GM15510 (cell line): ENCODE results near the gene PTGR3.

Experiments
- POLR2A ChIP-seq: IDR thresholded peaks from 3 replicates; pipeline ENCODE4 v1.6.1; 2011; ENCODE audit warnings: borderline replicate concordance; ENCODE audit not compliant: insufficient read length; ENCODE audit errors: extremely low read depth

Gene PTGR3

GRCh38 chr18:75183524-75183923 is 25.4 kb downstream of the PTGR3 start:
- TF ChIP-seq POLR2A: no peak

GRCh38 chr18:75179819-75180600 is 28.9 kb downstream of the PTGR3 start:
- no peak for TF ChIP-seq POLR2A

- no peak for TF ChIP-seq POLR2A
These were observed 30.6 kb downstream of the PTGR3 start for GRCh38 chr18:75178376-75178775.

- no peak for TF ChIP-seq POLR2A
These were observed 32.1 kb downstream of the PTGR3 start for GRCh38 chr18:75176849-75177248.

DNA sequence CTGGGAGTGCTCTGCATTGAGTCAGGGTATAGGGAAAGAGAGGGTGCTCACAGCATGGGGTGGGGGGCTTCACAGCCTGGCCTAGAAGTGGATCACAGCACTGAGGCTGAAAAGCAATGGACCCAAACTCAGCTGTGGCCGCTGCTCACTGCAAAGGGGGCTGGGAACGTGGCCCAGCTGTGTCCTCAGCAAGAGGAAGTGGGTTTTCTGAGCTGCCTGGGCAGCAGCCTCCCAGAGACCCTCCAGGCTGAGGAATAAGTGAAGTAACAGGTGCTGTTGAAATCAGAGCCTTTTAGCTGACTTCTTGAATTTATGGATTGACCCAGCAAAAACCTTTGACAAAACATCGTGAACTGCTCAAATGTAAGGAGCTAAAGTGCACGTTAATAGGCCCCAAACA is 35.2 kb downstream of the PTGR3 start:
- TF ChIP-seq POLR2A: no peak

DNA sequence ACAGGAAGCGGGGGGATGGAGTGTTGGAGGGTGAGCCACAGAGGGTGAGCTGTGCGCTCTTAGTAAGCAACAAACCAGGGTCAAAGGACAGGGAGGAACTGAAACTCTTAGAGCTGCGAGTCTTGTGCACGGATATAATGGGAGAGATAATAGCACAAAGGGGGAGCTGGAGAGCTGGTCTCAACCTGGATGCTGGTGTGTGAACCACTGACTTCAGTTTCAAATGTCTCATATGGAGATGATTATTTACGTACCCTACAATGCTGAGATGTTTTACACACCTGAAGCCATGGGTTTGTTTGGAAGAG is 35.9 kb downstream of the PTGR3 start:
- TF ChIP-seq POLR2A: no peak

DNA sequence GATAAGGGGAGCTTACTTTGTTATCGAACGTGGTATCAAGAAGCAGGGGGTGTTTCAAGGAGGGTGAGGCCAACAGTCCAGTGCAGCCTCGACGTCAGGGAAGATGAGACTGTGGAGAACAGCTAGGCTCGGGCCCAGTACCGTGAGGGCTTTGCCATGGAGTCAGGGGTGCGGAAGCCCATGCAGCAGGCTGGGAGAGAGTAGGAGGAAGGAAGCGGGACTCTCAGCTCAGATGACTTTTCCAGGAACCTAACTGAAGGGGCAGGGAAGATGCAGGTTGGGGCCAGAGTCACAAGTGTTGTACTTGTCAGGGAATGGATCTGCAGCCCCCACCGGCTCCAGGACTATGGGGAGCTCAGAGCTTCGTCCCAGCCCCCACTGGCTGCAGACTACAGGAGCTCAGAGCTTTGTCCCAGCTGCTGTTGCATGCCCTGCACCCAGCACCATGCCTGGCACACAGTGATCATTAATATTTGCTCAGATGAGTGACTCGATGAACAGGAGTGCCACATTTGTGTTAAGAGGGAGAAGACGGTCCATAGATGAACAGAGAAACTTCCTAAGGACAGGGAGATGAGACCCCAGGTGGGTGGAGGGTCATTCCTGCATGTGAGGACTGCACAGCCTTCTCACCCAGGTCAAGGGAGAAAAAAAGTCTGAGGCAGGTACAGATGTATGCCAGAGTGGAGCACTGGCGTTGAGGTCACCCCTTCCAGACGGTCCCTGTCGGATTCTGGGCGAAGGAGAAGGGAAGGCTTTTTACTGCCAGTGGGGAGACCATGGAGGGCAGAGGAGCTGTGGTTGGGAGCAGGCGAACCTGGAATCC is 36.4 kb downstream of the PTGR3 start:
- TF ChIP-seq POLR2A: no peak

DNA sequence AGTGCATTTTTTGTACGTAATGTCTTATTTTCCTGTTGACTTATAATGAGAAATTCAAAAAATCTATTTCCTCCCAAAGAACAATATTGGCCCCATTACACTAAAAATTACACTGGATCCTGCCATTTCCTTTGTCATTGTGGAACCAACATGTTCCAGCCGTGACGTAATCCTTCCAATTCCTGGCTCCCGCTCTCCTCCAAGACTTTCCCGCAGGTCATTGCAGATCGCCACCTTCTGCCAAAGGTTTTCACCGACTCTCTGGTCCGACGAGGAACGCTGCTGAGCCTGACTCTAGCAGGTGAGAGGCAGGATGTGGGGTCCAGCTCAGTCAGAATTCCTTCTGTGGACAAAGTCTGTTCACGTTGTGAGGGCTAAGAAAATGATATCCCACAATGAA is 38.0 kb downstream of the PTGR3 start:
- no peak for TF ChIP-seq POLR2A

- no peak for TF ChIP-seq POLR2A
These were observed 38.7 kb downstream of the PTGR3 start for GRCh38 chr18:75170022-75170789.

DNA sequence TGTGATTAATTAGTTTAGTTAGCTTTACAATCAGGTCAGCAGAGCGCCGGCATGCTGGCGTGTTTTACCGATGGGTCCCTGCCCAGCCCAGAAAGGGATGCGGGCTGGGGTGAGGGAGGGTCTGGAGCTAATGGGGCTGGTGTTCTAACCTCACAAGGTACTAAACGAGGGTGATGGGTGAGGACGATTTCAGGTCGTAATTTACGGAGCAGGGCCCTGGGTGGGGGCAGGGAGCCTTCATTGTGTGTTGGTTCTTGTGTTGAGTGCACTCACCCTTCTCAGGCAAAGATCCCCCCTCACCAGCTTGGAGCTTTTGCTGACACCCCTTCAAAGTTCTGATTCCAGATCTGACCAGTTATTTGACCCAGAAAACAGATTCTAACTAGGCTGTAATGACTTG is 39.5 kb downstream of the PTGR3 start:
- TF ChIP-seq POLR2A: no peak

- TF ChIP-seq POLR2A: no peak
These were observed 40.3 kb downstream of the PTGR3 start for GRCh38 chr18:75168619-75169018.

DNA sequence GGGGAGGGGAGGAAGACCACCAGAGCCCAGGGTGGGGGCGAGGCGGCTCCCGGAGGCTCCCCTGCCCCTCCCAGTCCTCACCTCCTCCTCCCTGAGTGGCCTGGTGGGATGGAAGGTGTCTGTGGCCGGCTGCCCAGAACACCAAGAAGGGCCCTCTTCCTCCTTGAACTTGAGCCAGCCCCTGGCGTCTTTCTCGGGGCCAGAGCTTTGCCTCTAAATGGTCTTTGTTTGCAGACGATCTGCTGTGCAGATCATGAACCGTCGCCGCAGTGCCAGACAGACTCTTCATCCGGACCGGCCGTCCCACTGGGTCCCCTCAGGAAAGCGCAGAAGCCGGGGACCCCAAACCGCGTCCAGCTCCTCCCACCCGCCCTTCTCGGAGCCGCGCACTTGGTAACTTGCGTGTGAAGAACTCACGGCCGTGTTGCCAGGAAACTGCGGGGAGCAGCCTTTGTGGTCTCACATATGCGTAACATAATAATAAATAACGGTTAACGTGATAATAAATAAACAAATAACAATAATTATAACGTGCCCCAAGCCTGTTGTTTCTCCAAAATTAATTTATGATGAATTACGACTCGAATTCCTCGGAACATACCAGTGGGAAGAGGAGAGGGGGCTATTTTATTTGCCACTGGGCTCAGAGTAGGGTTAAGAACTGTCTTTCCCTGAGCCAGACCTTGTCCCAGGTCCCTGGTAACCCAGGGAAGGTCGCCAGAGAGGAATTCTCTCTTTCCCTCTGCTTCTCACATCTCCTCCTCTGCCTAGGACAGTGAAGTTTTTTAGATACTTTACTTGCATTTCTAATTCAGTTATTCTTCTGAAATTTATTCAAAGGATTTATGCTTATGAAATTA is 41.0 kb downstream of the PTGR3 start:
- no peak for TF ChIP-seq POLR2A

DNA sequence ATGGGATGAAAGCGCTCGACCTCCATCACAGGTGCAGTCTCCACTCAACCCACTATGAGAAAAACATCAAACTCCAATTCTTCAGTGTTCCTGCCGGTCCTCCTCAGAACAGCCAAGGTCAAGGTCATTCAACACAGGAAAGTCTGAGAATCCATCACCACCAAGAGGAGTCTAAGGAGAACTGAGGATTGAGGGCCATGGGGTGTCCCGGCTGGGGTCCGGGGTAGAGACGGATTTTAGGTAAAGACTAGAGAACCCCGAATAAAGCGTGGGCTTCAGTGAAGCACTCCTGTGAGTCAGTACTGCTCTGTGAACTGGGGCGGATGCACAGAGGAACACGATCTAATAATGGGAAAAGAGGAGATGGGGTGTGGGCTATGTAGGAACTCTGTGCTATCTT is 41.8 kb downstream of the PTGR3 start:
- no peak for TF ChIP-seq POLR2A

GRCh38 chr18:75165926-75166325 is 43.0 kb downstream of the PTGR3 start:
- no peak for TF ChIP-seq POLR2A
